HEK293 (cell line): ENCODE measurements around the gene SLC35A2.

Source experiments
- CTCF ChIA-PET: fragments of 350-600 bp; formaldehyde crosslinking; extraction: SDS; loops from one replicate; lab custom pipeline; 2021; ENCODE audit warnings: antibody characterized with exemption; lab: Yijun Ruan, JAX
- POLR2A ChIA-PET: fragments of 300-600 bp; formaldehyde crosslinking; extraction: SDS; loops from one replicate; lab custom pipeline; 2020; ENCODE audit warnings: antibody characterized with exemption, inconsistent platforms; lab: Yijun Ruan, JAX
- H3K27ac ChIP-seq: fragments of 200-500 bp; sonication (Bioruptor generic); 2 replicates; pipeline ENCODE4 v1.5.1; 2014; ENCODE audit warnings: low read depth, low read length, control low read depth, inconsistent platforms; ENCODE audit errors: extremely low read depth
- H3K36me3 ChIP-seq, 2 experiments: fragments of 200-500 bp in 1 of 2; sonication (Bioruptor generic) in 1 of 2; 1 replicate in 1 of 2; 2 replicates in 1 of 2; pipeline ENCODE4 v1.5.1; 2014 to 2017; ENCODE audit warnings: inconsistent platforms in 2 of 2, low read length in 2 of 2; ENCODE audit not compliant: control insufficient read depth in 2 of 2, insufficient read depth in 1 of 2
- H3K4me1 ChIP-seq: fragments of 200-500 bp; sonication (Bioruptor generic); 2 replicates; pipeline ENCODE4 v1.5.1; 2014; ENCODE audit warnings: mild to moderate bottlenecking, low read length, inconsistent platforms; ENCODE audit not compliant: control insufficient read depth, insufficient read depth
- H3K4me3 ChIP-seq: 2 replicates; pipeline ENCODE4 v1.5.1; 2011; ENCODE audit warnings: low read depth, mild to moderate bottlenecking, control low read depth, low read length, moderate library complexity
- H3K9me3 ChIP-seq: fragments of 200-500 bp; sonication (Bioruptor generic); 2 replicates; pipeline ENCODE4 v1.5.1; 2014; ENCODE audit warnings: low read depth, low read length, inconsistent platforms; ENCODE audit not compliant: control insufficient read depth, insufficient read depth
- ELK4 ChIP-seq: IDR thresholded peaks from 2 replicates; pipeline ENCODE4 v1.6.1; 2011; ENCODE audit warnings: mild to moderate bottlenecking, low read depth, low read length, borderline replicate concordance
- HOXA7 ChIP-seq: sonication (generic); formaldehyde crosslinking; IDR thresholded peaks from 2 replicates; pipeline ENCODE4 v1.8.1; 2022; ENCODE audit warnings: missing genetic modification reagents, borderline replicate concordance
- HOXD13 ChIP-seq: sonication (generic); formaldehyde crosslinking; IDR thresholded peaks from 2 replicates; pipeline ENCODE4 v1.8.0; 2022; ENCODE audit warnings: missing genetic modification reagents, borderline replicate concordance
- PATZ1 ChIP-seq: fragments of 450-650 bp; formaldehyde crosslinking; IDR thresholded peaks from 2 replicates; pipeline ENCODE4 v1.5.1; 2016; ENCODE audit warnings: missing biosample characterization, missing genetic modification characterization
- PRDM4 ChIP-seq: fragments of 450-650 bp; formaldehyde crosslinking; IDR thresholded peaks from 2 replicates; pipeline ENCODE4 v1.5.1; 2017; ENCODE audit warnings: missing biosample characterization, missing genetic modification characterization
- RBAK ChIP-seq: fragments of 450-650 bp; formaldehyde crosslinking; IDR thresholded peaks from 2 replicates; pipeline ENCODE4 v1.5.1; 2016; ENCODE audit warnings: missing biosample characterization, missing genetic modification characterization
- REST ChIP-seq: fragments of 450-650 bp; formaldehyde crosslinking; IDR thresholded peaks from 2 replicates; pipeline ENCODE4 v1.5.1; 2016; ENCODE audit warnings: missing biosample characterization, missing genetic modification characterization
- SP7 ChIP-seq: fragments of 450-650 bp; formaldehyde crosslinking; IDR thresholded peaks from 2 replicates; pipeline ENCODE4 v1.5.1; 2016; ENCODE audit warnings: missing biosample characterization, missing genetic modification characterization
- ZBTB48 ChIP-seq: fragments of 450-650 bp; formaldehyde crosslinking; IDR thresholded peaks from 2 replicates; pipeline ENCODE4 v1.5.1; 2016; ENCODE audit warnings: missing biosample characterization, missing genetic modification characterization
- ZNF132 ChIP-seq: fragments of 450-650 bp; formaldehyde crosslinking; IDR thresholded peaks from 2 replicates; pipeline ENCODE4 v1.5.1; 2017; ENCODE audit warnings: missing biosample characterization, missing genetic modification characterization, borderline replicate concordance
- ZNF175 ChIP-seq: fragments of 450-650 bp; formaldehyde crosslinking; IDR thresholded peaks from 2 replicates; pipeline ENCODE4 v1.5.1; 2016; ENCODE audit warnings: missing biosample characterization, missing genetic modification characterization
- ZNF416 ChIP-seq: fragments of 450-650 bp; formaldehyde crosslinking; IDR thresholded peaks from 2 replicates; pipeline ENCODE4 v1.5.1; 2016; ENCODE audit warnings: missing biosample characterization, missing genetic modification characterization
- ZNF426 ChIP-seq: fragments of 450-650 bp; formaldehyde crosslinking; IDR thresholded peaks from 2 replicates; pipeline ENCODE4 v1.5.1; 2017; ENCODE audit warnings: missing biosample characterization, missing genetic modification characterization, mild to moderate bottlenecking, inconsistent platforms, moderate library complexity
- ZNF521 ChIP-seq: fragments of 450-650 bp; formaldehyde crosslinking; IDR thresholded peaks from 2 replicates; pipeline ENCODE4 v1.5.1; 2017; ENCODE audit warnings: missing biosample characterization, mild to moderate bottlenecking, missing genetic modification characterization
- ZNF529 ChIP-seq: fragments of 450-650 bp; formaldehyde crosslinking; IDR thresholded peaks from 2 replicates; pipeline ENCODE4 v1.5.1; 2017; ENCODE audit warnings: missing genetic modification characterization, missing biosample characterization; ENCODE audit not compliant: insufficient replicate concordance
- ZNF610 ChIP-seq: fragments of 450-650 bp; formaldehyde crosslinking; IDR thresholded peaks from 2 replicates; pipeline ENCODE4 v1.5.1; 2016; ENCODE audit warnings: missing biosample characterization, missing genetic modification characterization, borderline replicate concordance
- ZNF677 ChIP-seq: fragments of 450-650 bp; IDR thresholded peaks from 2 replicates; pipeline ENCODE4 v1.5.0; 2018; ENCODE audit warnings: missing biosample characterization, mild to moderate bottlenecking, missing genetic modification characterization, moderate library complexity
- ZNF776 ChIP-seq: fragments of 450-650 bp; formaldehyde crosslinking; IDR thresholded peaks from 2 replicates; pipeline ENCODE4 v1.5.0; 2017; ENCODE audit warnings: missing biosample characterization, missing genetic modification characterization, borderline replicate concordance
- ZNF837 ChIP-seq: fragments of 450-650 bp; formaldehyde crosslinking; IDR thresholded peaks from 2 replicates; pipeline ENCODE4 v1.5.1; 2016; ENCODE audit warnings: missing biosample characterization, missing genetic modification characterization

SLC35A2 gene

GRCh38 chrX:48924270-48924669, 12.8 kb upstream of the SLC35A2 start (continued):
- no peak for TF ChIP-seq ZBTB48 (tag by site-specific recombination)
- TF ChIP-seq ZNF416 (tag by site-specific recombination) = no peak
- no peak for TF ChIP-seq ZNF837 (tag by site-specific recombination)
- TF ChIP-seq ZNF521 (tag by site-specific recombination) = no peak
- TF ChIP-seq ZNF132 (tag by site-specific recombination) = no peak
- no peak for TF ChIP-seq ZNF426
- TF ChIP-seq PRDM4 (tag by site-specific recombination) = no peak
- no peak for TF ChIP-seq RBAK (tag by site-specific recombination)
- TF ChIP-seq HOXD13 (CRISPR knock-in tag) = no peak

GRCh38 chrX:48923771-48924170, 12.3 kb upstream of the SLC35A2 start:
- H3K4me3 ChIP-seq = no peak overlapping the region
- 0 out of 2 replicates have a peak, but pooled peaks cover 3% of the 10 kb centered on the region for H3K4me1 ChIP-seq
- H3K9me3 ChIP-seq = no peaks in the 10 kb centered on the region
- no peak for TF ChIP-seq SP7 (tag by site-specific recombination)
- TF ChIP-seq ZNF776 (tag by site-specific recombination) = no peak
- TF ChIP-seq PATZ1 = no peak
- TF ChIP-seq ZNF175 (tag by site-specific recombination) = no peak
- TF ChIP-seq ZNF837 (tag by site-specific recombination) = no peak
- no peak for TF ChIP-seq REST
- TF ChIP-seq ZNF529 (tag by site-specific recombination) = no peak
- no peak for TF ChIP-seq ZNF677 (tag by site-specific recombination)
- TF ChIP-seq HOXA7 (CRISPR knock-in tag) = no peak
- no peak for TF ChIP-seq ZNF610
- no peak for TF ChIP-seq ELK4
- CTCF ChIA-PET = interaction anchor here (0.5 kb wide), 1 partner anchor 297 kb away, joined by 6 read pairs; no protein-coding TSS in a partner anchor
- H3K36me3 ChIP-seq = peaks cover 13 to 67% of the 10 kb centered on the region in 2 experiments; a peak in 2 of 3 replicates
- POLR2A ChIA-PET = no interaction called here
- H3K27ac ChIP-seq = no peak overlapping the region
